ENCODE data around the gene IFITM5.
"Not testable (repeated sequence)": the region's sequence is repeated elsewhere in the genome, so short reads cannot be mapped to it uniquely, and the experiment has no call there.

Gene IFITM5

GRCh38 chr11:286977-287820 is 12.1 kb downstream of the IFITM5 start:
- FAIRE-seq; DNase-seq (ENCODE audit: insufficient read length, low spot score): not testable (repeated sequence)

- DNase-seq (ENCODE audit: insufficient read length, low spot score) (peak; percentile 10), FAIRE-seq (no peak)
These were observed 13.5 kb downstream of the IFITM5 start for GRCh38 chr11:285894-286220.

DNA sequence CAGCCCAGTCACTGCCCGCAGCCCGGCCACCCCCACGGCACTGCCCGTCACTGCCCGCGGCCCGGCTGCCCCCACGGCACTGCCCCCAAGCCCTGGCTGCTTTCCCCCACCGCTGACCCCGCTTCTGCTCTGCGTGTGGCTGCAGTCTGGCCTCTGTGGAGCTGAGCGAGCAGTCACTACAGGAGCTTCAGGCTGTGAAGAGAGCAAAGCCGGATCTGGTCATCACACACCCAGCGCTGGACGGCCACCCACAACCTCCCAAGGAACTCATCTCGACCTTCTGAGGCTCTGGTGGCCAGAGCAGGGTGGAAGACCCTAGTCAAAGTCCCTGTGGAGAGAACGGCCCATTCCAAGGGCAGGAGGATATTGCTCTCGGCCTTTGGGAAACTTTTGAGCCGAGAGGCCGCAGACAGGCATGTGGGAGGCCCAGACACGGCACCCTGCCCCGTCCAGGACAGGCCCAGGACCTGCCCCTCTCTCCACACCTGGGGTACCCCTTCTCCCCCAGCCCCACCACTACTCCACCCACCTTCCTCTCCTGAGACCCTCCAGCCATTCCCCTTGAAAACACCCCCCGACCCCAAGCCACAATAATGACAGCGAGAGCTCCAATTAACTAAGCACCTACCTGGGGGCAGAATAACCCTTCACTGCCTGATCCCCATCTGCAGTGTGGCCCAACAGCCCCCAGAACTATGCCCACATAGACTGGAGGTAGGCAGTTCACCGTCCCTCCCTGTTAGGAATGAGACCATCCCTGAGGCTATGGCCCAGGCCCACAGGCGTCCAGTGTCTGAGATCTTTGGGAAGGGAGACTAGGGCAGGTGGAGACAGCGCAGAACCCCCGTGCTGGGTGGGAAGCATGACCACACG is 14.1 kb downstream of the IFITM5 start:
- FAIRE-seq (no peak), DNase-seq (ENCODE audit: insufficient read length, low spot score) (peak; percentile 10)

GRCh38 chr11:284105-285020 is 15.0 kb downstream of the IFITM5 start:
- FAIRE-seq = no peak

GRCh38 chr11:283405-284104 is 15.8 kb downstream of the IFITM5 start:
- DNase-seq (ENCODE audit: insufficient read length, low spot score) (no peak), FAIRE-seq (no peak)

More at GRCh38 chr11:284105-285020, 15.0 kb downstream of the IFITM5 start:
- no peak for DNase-seq (ENCODE audit: insufficient read length, low spot score)

DNA sequence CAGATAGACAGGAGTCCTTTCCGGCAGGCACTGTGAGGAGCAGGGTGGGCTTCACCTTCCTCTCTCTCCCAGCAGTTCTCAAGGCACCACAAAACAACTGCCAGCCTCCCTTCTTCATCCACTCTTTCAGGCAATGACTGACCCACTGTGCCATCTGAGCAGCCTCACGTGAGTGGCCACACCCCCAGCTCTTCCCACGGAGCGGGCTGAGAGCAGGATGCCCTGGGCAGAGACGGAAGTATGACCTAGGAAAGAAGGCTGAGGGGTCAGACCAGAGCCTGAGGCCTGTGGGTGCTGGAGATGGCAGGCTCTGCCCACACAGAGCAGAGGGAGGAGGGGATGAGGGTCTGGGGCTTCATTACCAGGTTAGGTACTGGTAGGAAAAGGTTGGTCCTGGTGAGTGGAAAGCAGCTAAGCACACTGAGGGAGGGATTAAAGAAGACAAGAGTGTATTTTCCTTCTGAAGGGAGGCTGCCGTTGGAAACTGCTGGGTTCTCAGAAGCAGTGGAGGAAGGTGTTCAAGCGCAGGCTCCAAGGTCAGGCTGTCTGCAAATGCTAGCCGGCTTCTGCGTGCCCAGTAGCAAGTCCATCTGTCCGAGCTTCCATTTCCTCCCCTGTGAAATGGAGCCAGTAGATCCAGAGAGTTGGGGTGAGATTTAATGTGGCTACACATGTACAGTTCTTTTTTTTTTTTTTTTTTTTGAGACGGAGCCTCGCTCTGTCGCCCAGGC is 16.5 kb downstream of the IFITM5 start:
- no peak for FAIRE-seq

DNA sequence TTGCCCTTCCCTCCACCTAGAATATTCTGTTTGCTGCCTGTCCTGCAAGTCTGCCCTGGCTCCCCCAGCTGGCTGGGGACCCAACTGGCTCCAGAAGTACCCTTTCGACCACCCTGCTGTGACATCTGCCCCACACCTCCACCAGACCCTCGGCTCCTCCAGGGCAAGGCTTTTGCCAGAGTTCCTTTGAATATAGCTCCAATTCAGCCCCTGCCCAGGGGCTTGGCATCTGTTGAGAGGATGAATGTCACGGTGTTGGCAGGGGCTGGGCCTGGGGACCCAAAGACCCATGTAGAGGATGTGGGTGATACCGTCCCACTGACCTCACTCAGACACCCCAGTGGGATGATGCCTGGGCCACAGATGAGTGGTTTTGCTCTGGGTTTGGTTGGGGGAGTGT is 17.2 kb downstream of the IFITM5 start:
- DNase-seq (ENCODE audit: insufficient read length, low spot score) = no peak
- no peak for FAIRE-seq

More for the DNA sequence above, 16.5 kb downstream of the IFITM5 start:
- no peak for DNase-seq (ENCODE audit: insufficient read length, low spot score)

- no peak for FAIRE-seq
- DNase-seq (ENCODE audit: insufficient read length, low spot score) = no peak
These were observed 17.7 kb downstream of the IFITM5 start for GRCh38 chr11:281486-282161.

GRCh38 chr11:280706-281485 is 18.4 kb downstream of the IFITM5 start:
- FAIRE-seq (no peak), DNase-seq (ENCODE audit: insufficient read length, low spot score) (no peak)

GRCh38 chr11:279966-280705 is 19.2 kb downstream of the IFITM5 start:
- FAIRE-seq (no peak), DNase-seq (ENCODE audit: insufficient read length, low spot score) (no peak)

- FAIRE-seq (no peak), DNase-seq (ENCODE audit: insufficient read length, low spot score) (no peak)
These were observed 20.0 kb downstream of the IFITM5 start for GRCh38 chr11:279040-279965.

DNA sequence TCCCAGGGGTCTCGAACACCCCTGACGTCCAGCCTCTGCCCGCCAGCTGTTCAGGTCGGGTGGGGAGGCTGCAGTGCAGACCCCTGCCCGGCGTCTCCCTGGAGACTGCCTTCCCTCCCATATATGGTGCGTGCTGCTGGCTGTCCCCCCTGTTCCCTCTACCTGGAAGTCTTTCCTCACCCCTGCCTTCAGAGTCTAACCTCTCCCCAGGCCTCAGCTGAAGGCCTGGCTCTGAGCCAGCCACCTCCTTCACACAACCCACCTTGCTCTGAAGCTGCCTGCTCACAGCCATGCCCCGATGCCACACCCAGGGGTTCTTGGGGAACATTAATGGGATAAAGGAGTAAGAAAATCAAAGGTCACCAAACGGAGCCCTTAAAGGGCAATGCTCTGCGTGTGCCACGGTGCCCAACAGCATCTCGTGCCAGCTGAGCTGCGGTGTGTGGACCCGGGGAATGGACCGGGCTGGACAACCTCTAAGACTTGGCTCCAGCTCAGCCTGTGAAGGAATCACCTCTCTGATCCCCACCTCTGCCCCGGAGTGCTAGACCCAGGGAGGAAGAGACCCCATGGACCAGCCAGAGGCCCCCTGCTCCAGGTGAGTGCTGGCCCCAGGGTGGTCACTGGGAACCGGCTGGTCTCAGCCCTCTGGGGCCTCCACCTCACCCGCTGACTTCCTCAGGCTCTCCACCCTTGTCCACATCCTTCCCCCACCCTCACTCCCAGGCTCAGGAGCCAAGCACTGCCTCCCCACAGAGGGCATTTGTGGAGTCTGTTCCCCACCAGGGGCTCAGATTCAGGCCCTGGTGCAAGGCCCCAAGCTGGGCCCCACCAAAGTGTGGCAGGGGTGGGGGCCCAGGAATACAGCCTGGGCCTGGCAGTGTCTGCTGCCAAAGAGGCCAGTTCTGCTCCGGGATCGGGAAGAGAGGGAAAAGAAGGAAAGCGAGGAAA is 21.1 kb downstream of the IFITM5 start, which contains the start of gene NLRP6:
Gene NLRP6, plus strand, starts transcription at position 407 of the 951 bp plus-strand sequence. Its CDS starts 163 bp downstream, at position 570.
- no peak for FAIRE-seq
- no peak for DNase-seq (ENCODE audit: insufficient read length, low spot score)

- DNase-seq (ENCODE audit: insufficient read length, low spot score) (no peak), FAIRE-seq (no peak)
These were observed 23.1 kb downstream of the IFITM5 start for GRCh38 chr11:276219-276618.

DNA sequence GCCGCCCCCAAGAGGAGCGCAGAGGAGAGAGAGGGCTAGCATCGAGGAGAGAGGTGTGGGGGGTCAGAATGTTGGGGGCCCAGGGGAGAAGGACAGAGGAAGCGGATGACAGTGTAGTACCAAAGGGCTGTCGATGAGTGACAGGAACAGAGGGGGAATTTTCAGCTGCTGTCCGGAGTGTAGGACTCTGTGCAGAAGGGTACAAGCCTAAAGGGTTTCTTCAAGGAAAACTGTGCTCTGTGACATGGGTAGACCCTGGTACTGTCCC is 26.5 kb downstream of the IFITM5 start:
- FAIRE-seq (no peak), DNase-seq (ENCODE audit: insufficient read length, low spot score) (no peak)

DNA sequence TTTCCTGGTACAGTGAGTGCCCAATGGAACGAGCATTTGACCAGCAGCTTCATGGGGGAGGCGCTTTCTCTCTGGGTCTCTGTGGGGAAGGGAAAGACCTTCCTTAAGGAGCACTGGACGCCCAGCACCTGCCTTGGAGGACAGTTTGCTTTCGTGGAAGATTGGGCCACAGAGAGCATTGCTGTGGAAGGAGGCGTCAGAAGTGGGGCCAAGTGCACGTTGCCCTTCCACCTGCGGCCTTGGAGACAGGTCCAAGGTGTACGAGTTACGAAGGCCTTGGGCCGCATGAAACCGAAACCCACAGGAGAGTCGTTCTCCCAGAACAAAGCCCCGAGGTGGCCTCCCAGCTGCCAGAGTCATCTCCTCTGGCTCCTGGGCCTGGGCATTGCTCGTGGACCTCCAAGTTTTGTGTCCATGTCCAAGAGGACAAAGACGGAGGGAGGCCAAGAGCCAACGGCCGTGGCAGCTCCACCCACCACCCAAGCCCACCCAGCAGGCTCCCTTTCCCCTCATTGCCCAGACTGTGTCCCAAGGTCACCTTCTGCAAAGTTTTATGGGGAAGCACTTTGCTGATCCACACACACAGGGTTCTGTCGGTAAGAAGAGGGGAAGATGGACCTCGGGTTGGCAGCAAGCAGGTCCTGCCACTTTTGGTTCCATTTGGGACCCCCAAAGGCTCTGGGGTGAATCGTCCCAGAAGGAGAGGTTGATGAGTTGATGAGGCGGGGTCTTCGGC is 27.0 kb downstream of the IFITM5 start:
- FAIRE-seq = no peak
- no peak for DNase-seq (ENCODE audit: insufficient read length, low spot score)
